Stimulated activated effector memory CD8-positive, alpha-beta T cell treated with anti-CD3 and anti-CD28 coated beads, Interleukin-12 subunit alpha, Interleukin-12 subunit beta, amount 100 ng/mL, for 72 hours (primary cell): Measurements from ENCODE around the gene FHIT.
"Not testable (repeated sequence)": the region's sequence is repeated elsewhere in the genome, so short reads cannot be mapped to it uniquely, and the experiment has no call there.

Source experiments
- ATAC-seq: fragments of 150-1000 bp; cut with Tn5 transposase; 2 replicates; pipeline ENCODE4 v1.10.0; 2021
- DNase-seq, 2 donors: peaks; one replicate each; pipeline ENCODE4 v3.0.0; 2021 to 2022; ENCODE audit warnings: low spot score in 2 of 2
- H3K27ac Mint-ChIP-seq: one replicate; pipeline ENCODE4 v1.8.0; 2022; ENCODE audit warnings: mild to moderate bottlenecking, mixed read lengths
- H3K36me3 Mint-ChIP-seq: one replicate; pipeline ENCODE4 v1.8.0; 2022; ENCODE audit warnings: mild to moderate bottlenecking, mixed read lengths
- H3K4me1 Mint-ChIP-seq: one replicate; pipeline ENCODE4 v1.8.0; 2022; ENCODE audit warnings: mixed read lengths
- H3K4me3 Mint-ChIP-seq: one replicate; pipeline ENCODE4 v1.8.0; 2022; ENCODE audit warnings: mild to moderate bottlenecking, mixed read lengths
- H3K9me3 Mint-ChIP-seq: one replicate; pipeline ENCODE4 v1.8.0; 2022; ENCODE audit warnings: mixed read lengths

Gene FHIT

GRCh38 chr3:60898321-60898720, 352.9 kb downstream of the FHIT start:
- H3K4me1 Mint-ChIP-seq = no peaks in the 10 kb centered on the region
- no peaks in the 10 kb centered on the region for H3K36me3 Mint-ChIP-seq
- no peak overlapping the region for H3K4me3 Mint-ChIP-seq
- H3K27ac Mint-ChIP-seq = no peak overlapping the region
- peaks cover 6% of the 10 kb centered on the region for H3K9me3 Mint-ChIP-seq
- ATAC-seq (no peak), DNase-seq (no peak)

- DNase-seq = no peak
- no peak overlapping the region for H3K27ac Mint-ChIP-seq
- ATAC-seq = no peak
- H3K4me3 Mint-ChIP-seq = no peak overlapping the region
- H3K9me3 Mint-ChIP-seq = peaks cover 9% of the 10 kb centered on the region
- H3K36me3 Mint-ChIP-seq = no peaks in the 10 kb centered on the region
- no peaks in the 10 kb centered on the region for H3K4me1 Mint-ChIP-seq
These were observed 357.3 kb downstream of the FHIT start for GRCh38 chr3:60893946-60894345.

GRCh38 chr3:60890226-60890625, 361.0 kb downstream of the FHIT start:
- Mint-ChIP-seq H3K36me3 (no peaks in the 10 kb centered on the region), H3K9me3 (peaks cover 9% of the 10 kb centered on the region), H3K4me3 (no peak overlapping the region), H3K4me1 (no peaks in the 10 kb centered on the region), H3K27ac (no peak overlapping the region)
- DNase-seq (no peak), ATAC-seq (no peak)

- not testable (repeated sequence) for H3K36me3 Mint-ChIP-seq, H3K4me3 Mint-ChIP-seq, DNase-seq, H3K9me3 Mint-ChIP-seq, H3K27ac Mint-ChIP-seq, ATAC-seq, H3K4me1 Mint-ChIP-seq
These were observed 362.3 kb downstream of the FHIT start for GRCh38 chr3:60888952-60889351.

- no peak for DNase-seq
- Mint-ChIP-seq H3K36me3 (no peaks in the 10 kb centered on the region), H3K27ac (no peak overlapping the region), H3K4me3 (no peak overlapping the region), H3K4me1 (no peaks in the 10 kb centered on the region), H3K9me3 (peaks cover 12% of the 10 kb centered on the region)
- ATAC-seq = no peak
These were observed 363.7 kb downstream of the FHIT start for GRCh38 chr3:60887574-60887973.

- no peak for DNase-seq
- H3K9me3 Mint-ChIP-seq = peaks cover 17% of the 10 kb centered on the region
- no peak overlapping the region for H3K27ac Mint-ChIP-seq
- no peaks in the 10 kb centered on the region for H3K36me3 Mint-ChIP-seq
- H3K4me1 Mint-ChIP-seq = no peaks in the 10 kb centered on the region
- H3K4me3 Mint-ChIP-seq = no peak overlapping the region
- no peak for ATAC-seq
These were observed 364.7 kb downstream of the FHIT start for GRCh38 chr3:60886518-60886917.

GRCh38 chr3:60884005-60884404, 367.2 kb downstream of the FHIT start:
- no peak for ATAC-seq
- Mint-ChIP-seq H3K9me3 (peaks cover 25% of the 10 kb centered on the region), H3K4me3 (no peak overlapping the region), H3K4me1 (no peaks in the 10 kb centered on the region), H3K36me3 (no peaks in the 10 kb centered on the region), H3K27ac (no peak overlapping the region)
- DNase-seq = no peak

- no peaks in the 10 kb centered on the region for H3K4me1 Mint-ChIP-seq
- H3K9me3 Mint-ChIP-seq = peaks cover 18% of the 10 kb centered on the region
- H3K4me3 Mint-ChIP-seq = no peak overlapping the region
- no peak for DNase-seq
- no peaks in the 10 kb centered on the region for H3K36me3 Mint-ChIP-seq
- H3K27ac Mint-ChIP-seq = no peak overlapping the region
- ATAC-seq = no peak
These were observed 374.1 kb downstream of the FHIT start for GRCh38 chr3:60877188-60877587.

GRCh38 chr3:60870396-60870795, 380.9 kb downstream of the FHIT start:
- no peak overlapping the region for H3K27ac Mint-ChIP-seq
- peaks cover 7% of the 10 kb centered on the region for H3K9me3 Mint-ChIP-seq
- no peak for DNase-seq
- H3K4me3 Mint-ChIP-seq = no peak overlapping the region
- no peak for ATAC-seq
- no peaks in the 10 kb centered on the region for H3K36me3 Mint-ChIP-seq
- H3K4me1 Mint-ChIP-seq = no peaks in the 10 kb centered on the region

GRCh38 chr3:60867200-60867599, 384.1 kb downstream of the FHIT start:
- Mint-ChIP-seq H3K36me3 (no peaks in the 10 kb centered on the region), H3K4me1 (no peaks in the 10 kb centered on the region), H3K27ac (no peak overlapping the region), H3K9me3 (peaks cover 11% of the 10 kb centered on the region), H3K4me3 (no peak overlapping the region)
- ATAC-seq (no peak), DNase-seq (no peak)

- H3K27ac Mint-ChIP-seq = no peak overlapping the region
These were observed 394.8 kb downstream of the FHIT start for GRCh38 chr3:60856257-60857046.

GRCh38 chr3:60855250-60855649, 396.0 kb downstream of the FHIT start:
- Mint-ChIP-seq H3K4me1 (no peaks in the 10 kb centered on the region), H3K27ac (no peak overlapping the region), H3K36me3 (no peaks in the 10 kb centered on the region), H3K9me3 (peaks cover 6% of the 10 kb centered on the region), H3K4me3 (no peak overlapping the region)
- ATAC-seq (no peak), DNase-seq (no peak)

More at GRCh38 chr3:60856257-60857046, 394.8 kb downstream of the FHIT start:
- no peaks in the 10 kb centered on the region for H3K36me3 Mint-ChIP-seq
- no peak overlapping the region for H3K4me3 Mint-ChIP-seq
- peaks cover 3% of the 10 kb centered on the region for H3K9me3 Mint-ChIP-seq
- DNase-seq (no peak), ATAC-seq (no peak)
- H3K4me1 Mint-ChIP-seq = no peaks in the 10 kb centered on the region

- Mint-ChIP-seq H3K36me3 (no peaks in the 10 kb centered on the region), H3K27ac (no peak overlapping the region)
These were observed 396.5 kb downstream of the FHIT start for GRCh38 chr3:60854791-60855190.

GRCh38 chr3:60847791-60848190, 403.5 kb downstream of the FHIT start:
- no peak for DNase-seq
- H3K36me3 Mint-ChIP-seq = no peaks in the 10 kb centered on the region
- ATAC-seq = no peak
- H3K4me3 Mint-ChIP-seq = no peak overlapping the region
- H3K4me1 Mint-ChIP-seq = no peaks in the 10 kb centered on the region
- H3K9me3 Mint-ChIP-seq = peaks cover 4% of the 10 kb centered on the region
- no peak overlapping the region for H3K27ac Mint-ChIP-seq

More at GRCh38 chr3:60854791-60855190, 396.5 kb downstream of the FHIT start:
- Mint-ChIP-seq H3K9me3 (peaks cover 8% of the 10 kb centered on the region), H3K4me3 (no peak overlapping the region), H3K4me1 (no peaks in the 10 kb centered on the region)
- DNase-seq (no peak), ATAC-seq (no peak)

GRCh38 chr3:60844256-60844655, 407.0 kb downstream of the FHIT start:
- ATAC-seq (no peak), DNase-seq (no peak)
- H3K27ac Mint-ChIP-seq = no peak overlapping the region
- H3K4me1 Mint-ChIP-seq = no peaks in the 10 kb centered on the region
- no peaks in the 10 kb centered on the region for H3K36me3 Mint-ChIP-seq
- peaks cover 5% of the 10 kb centered on the region for H3K9me3 Mint-ChIP-seq
- H3K4me3 Mint-ChIP-seq = no peak overlapping the region

GRCh38 chr3:60841355-60841754, 409.9 kb downstream of the FHIT start:
- no peak for ATAC-seq
- peaks cover 5% of the 10 kb centered on the region for H3K9me3 Mint-ChIP-seq
- no peaks in the 10 kb centered on the region for H3K36me3 Mint-ChIP-seq
- H3K4me3 Mint-ChIP-seq = no peak overlapping the region
- H3K27ac Mint-ChIP-seq = no peak overlapping the region
- DNase-seq = no peak
- no peaks in the 10 kb centered on the region for H3K4me1 Mint-ChIP-seq
